ENCODE data around the gene UGT1A4. TPM values are rescaled to one million over a fixed set of nuclear protein-coding genes. Genes with fewer than 3 reads are reported as not detected.

Gene UGT1A4
- not detected for polyA plus RNA-seq (2013, experiment 1 of 2)
- not detected for polyA plus RNA-seq (2013, experiment 2 of 2)

DNA sequence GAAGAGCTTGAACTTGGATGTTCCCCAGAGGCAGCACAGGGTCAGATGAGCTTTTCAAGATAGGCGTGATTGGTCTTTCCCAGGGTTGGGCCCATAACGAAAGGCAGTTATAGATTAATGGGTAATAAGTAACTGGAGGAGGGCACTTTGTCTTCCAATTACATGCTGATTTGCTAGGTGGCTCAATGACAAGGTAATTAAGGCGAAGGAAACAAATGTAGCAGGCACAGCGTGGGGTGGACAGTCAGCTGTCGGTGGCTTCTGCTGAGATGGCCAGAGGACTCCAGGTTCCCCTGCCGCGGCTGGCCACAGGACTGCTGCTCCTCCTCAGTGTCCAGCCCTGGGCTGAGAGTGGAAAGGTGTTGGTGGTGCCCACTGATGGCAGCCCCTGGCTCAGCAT, at the start of gene UGT1A4:
Gene UGT1A4 (plus strand): TSS at position 185 of the 400 bp plus-strand sequence. CDS start 85 bp downstream, at position 270.
- Histone ChIP-seq H3K27me3 (ENCODE audit: insufficient read depth, low read length) (no peaks in the 10 kb centered on the region), H3K27ac (ENCODE audit: low read depth, low read length) (no peak within 1 kb of the TSS), H3K4me3 (ENCODE audit: low read length) (no peak within 1 kb of the TSS), H3K9ac (ENCODE audit: low read depth, low read length) (no peak within 1 kb of the TSS), H3K4me1 (ENCODE audit: insufficient read depth, low read length) (no peaks in the 10 kb centered on the region), H3K9me3 (ENCODE audit: insufficient read depth, low read depth, low read length) (no peaks in the 10 kb centered on the region), H3K36me3 (ENCODE audit: insufficient read depth, low read length) (no peaks in the 10 kb centered on the region)
- WGBS: 91% methylated on average over 7 of the region's 7 CpGs

DNA sequence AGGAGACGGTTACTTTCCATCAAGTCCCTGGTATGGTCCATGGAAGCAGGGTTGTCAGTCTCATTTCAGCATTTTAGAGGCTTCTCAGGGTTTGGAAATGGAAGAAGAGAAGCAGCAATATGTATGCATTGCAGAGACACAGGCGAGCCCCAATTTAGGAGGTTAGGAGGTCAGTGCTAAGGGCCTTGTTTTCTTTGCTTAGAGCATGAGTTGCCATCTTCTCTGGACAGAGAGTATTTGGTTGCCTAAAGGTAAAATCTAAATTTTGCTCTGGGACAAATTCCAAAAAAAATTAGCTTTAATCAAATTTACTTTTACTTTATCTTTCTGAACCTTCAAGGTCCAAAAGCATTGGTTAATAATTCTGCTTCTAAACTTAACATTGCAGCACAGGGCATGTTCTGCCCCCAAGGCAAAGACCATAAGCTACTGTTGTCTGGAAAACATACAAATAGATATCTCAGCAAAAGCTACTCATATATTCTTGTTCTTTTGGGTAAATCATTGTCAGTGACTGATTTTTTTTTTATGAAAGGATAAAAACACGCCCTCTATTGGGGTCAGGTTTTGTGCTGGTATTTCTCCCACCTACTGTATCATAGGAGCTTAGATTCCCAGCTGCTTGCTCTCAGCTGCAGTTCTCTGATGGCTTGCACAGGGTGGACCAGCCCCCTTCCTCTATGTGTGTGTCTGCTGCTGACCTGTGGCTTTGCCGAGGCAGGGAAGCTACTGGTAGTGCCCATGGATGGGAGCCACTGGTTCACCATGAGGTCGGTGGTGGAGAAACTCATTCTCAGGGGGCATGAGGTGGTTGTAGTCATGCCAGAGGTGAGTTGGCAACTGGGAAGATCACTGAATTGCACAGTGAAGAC, 47.0 kb upstream of the UGT1A4 start, which contains the start of gene UGT1A9:
Gene UGT1A9 (plus strand): TSS at position 609 of the 872 bp plus-strand sequence. CDS start 37 bp downstream, at position 646.
- WGBS: 87% methylated on average over 5 of the region's 5 CpGs

DNA sequence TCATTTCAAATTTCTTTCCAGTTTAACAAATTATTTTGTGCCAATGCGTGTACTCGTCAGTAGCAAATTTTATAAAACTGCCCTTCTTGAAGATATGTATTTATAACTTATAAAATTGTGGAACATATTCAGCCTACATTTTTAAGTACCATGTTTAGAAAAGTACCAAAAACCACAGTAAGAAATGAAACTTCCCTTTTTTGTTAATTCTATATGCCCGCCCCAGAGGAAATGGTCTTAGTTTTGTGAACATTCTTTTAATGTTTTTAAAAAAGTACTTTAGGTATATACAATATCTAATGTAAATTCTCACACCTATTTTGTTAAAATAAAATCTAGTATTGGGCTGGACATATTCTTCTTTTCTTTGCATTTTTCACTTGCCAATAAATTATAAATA, 45.6 kb upstream of the UGT1A4 start:
- H3K9me3 ChIP-seq (ENCODE audit: insufficient read depth, low read depth, low read length): no peaks in the 10 kb centered on the region
- no peak overlapping the region for H3K9ac ChIP-seq (ENCODE audit: low read depth, low read length)
- H3K27me3 ChIP-seq (ENCODE audit: insufficient read depth, low read length): no peaks in the 10 kb centered on the region
- H3K36me3 ChIP-seq (ENCODE audit: insufficient read depth, low read length): no peaks in the 10 kb centered on the region
- no CpG with 5 or more reads among the region's 3 CpGs for WGBS
- no peak overlapping the region for H3K27ac ChIP-seq (ENCODE audit: low read depth, low read length)
- H3K4me1 ChIP-seq (ENCODE audit: insufficient read depth, low read length): no peaks in the 10 kb centered on the region
- no peak overlapping the region for H3K4me3 ChIP-seq (ENCODE audit: low read length)

More for the DNA sequence above, 47.0 kb upstream of the UGT1A4 start, which contains the start of gene UGT1A9:
- H3K27me3 ChIP-seq (ENCODE audit: insufficient read depth, low read length): no peaks in the 10 kb centered on the region
- no peak within 1 kb of the TSS for H3K9ac ChIP-seq (ENCODE audit: low read depth, low read length)
- H3K27ac ChIP-seq (ENCODE audit: low read depth, low read length): no peak within 1 kb of the TSS
- H3K9me3 ChIP-seq (ENCODE audit: insufficient read depth, low read depth, low read length): no peaks in the 10 kb centered on the region
- no peaks in the 10 kb centered on the region for H3K4me1 ChIP-seq (ENCODE audit: insufficient read depth, low read length)
- H3K36me3 ChIP-seq (ENCODE audit: insufficient read depth, low read length): no peaks in the 10 kb centered on the region
- no peak within 1 kb of the TSS for H3K4me3 ChIP-seq (ENCODE audit: low read length)

DNA sequence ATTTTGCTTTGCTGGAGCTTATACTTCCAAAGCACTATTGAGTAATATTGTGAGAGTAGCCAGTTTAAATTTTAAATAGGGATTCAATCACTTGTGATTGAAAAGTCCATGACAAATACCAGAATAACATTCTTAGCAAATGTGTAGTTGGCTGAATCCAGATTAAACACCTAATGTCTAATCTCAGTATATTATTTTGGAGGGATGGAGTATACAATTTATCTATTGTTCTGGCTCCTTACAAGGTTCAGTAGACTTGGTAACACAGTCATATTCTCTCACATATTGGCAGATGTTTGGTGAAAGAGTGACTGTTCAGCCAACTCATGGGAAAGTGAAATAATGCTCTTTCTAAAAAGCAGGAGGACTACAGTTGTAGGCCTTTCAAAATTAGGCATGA, 44.6 kb upstream of the UGT1A4 start:
- no peaks in the 10 kb centered on the region for H3K27me3 ChIP-seq (ENCODE audit: insufficient read depth, low read length)
- H3K27ac ChIP-seq (ENCODE audit: low read depth, low read length): no peak overlapping the region

DNA sequence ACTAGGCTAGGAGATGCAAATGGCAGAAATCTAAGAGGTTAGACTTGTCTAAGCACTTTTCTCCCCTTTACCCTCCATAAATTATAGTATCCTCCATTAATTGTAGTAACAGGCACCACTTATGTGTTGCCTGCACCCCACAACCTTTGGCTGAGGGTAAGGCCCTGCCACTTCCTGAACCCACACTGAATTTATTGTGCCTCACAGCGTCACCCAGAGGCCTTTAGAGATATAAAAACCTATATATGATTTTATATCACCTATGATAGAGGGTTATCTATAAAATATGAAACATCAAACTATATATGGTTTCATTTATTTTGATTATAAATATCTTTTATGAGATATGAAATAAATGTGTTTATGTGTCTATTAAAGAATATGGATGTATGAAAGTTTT, 44.2 kb upstream of the UGT1A4 start:
- no peaks in the 10 kb centered on the region for H3K36me3 ChIP-seq (ENCODE audit: insufficient read depth, low read length)
- no CpG with 5 or more reads among the region's 1 CpG for WGBS
- H3K27me3 ChIP-seq (ENCODE audit: insufficient read depth, low read length): no peaks in the 10 kb centered on the region

More for the DNA sequence above, 44.6 kb upstream of the UGT1A4 start:
- H3K4me1 ChIP-seq (ENCODE audit: insufficient read depth, low read length): no peaks in the 10 kb centered on the region
- no peak overlapping the region for H3K4me3 ChIP-seq (ENCODE audit: low read length)
- no peaks in the 10 kb centered on the region for H3K36me3 ChIP-seq (ENCODE audit: insufficient read depth, low read length)
- no peak overlapping the region for H3K9ac ChIP-seq (ENCODE audit: low read depth, low read length)
- no peaks in the 10 kb centered on the region for H3K9me3 ChIP-seq (ENCODE audit: insufficient read depth, low read depth, low read length)

DNA sequence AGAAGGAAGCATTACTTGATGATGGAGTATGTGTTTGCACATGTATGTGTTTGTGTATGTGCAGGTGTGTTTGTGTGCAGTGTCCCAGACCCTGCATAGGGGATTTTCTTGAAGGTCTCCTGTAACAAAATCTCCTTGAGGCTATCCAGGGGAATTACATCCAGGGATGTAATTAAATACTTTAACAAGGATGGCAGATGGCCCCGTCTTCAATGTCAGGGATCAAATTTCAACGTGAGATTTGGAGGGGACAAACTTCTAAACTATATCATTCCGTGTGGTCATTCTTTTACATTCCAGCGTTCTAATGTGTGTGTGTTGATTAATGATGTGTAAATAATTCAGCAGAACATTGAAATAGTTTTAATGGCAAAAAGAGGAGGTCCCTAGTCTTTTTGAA, 43.5 kb upstream of the UGT1A4 start:
- WGBS: 59% methylated on average over 4 of the region's 4 CpGs
- no peak overlapping the region for H3K27ac ChIP-seq (ENCODE audit: low read depth, low read length)
- H3K4me1 ChIP-seq (ENCODE audit: insufficient read depth, low read length): no peaks in the 10 kb centered on the region
- no peak overlapping the region for H3K4me3 ChIP-seq (ENCODE audit: low read length)
- no peaks in the 10 kb centered on the region for H3K36me3 ChIP-seq (ENCODE audit: insufficient read depth, low read length)
- no peaks in the 10 kb centered on the region for H3K27me3 ChIP-seq (ENCODE audit: insufficient read depth, low read length)
- H3K9me3 ChIP-seq (ENCODE audit: insufficient read depth, low read depth, low read length): no peaks in the 10 kb centered on the region
- H3K9ac ChIP-seq (ENCODE audit: low read depth, low read length): no peak overlapping the region

More for the DNA sequence above, 44.2 kb upstream of the UGT1A4 start:
- Histone ChIP-seq H3K9me3 (ENCODE audit: insufficient read depth, low read depth, low read length) (no peaks in the 10 kb centered on the region), H3K4me3 (ENCODE audit: low read length) (no peak overlapping the region), H3K4me1 (ENCODE audit: insufficient read depth, low read length) (no peaks in the 10 kb centered on the region), H3K27ac (ENCODE audit: low read depth, low read length) (no peak overlapping the region), H3K9ac (ENCODE audit: low read depth, low read length) (no peak overlapping the region)

GRCh38 chr2:233676046-233676445, 42.5 kb upstream of the UGT1A4 start:
- Histone ChIP-seq H3K9me3 (ENCODE audit: insufficient read depth, low read depth, low read length) (no peaks in the 10 kb centered on the region), H3K4me3 (ENCODE audit: low read length) (no peak overlapping the region), H3K36me3 (ENCODE audit: insufficient read depth, low read length) (no peaks in the 10 kb centered on the region), H3K27ac (ENCODE audit: low read depth, low read length) (no peak overlapping the region), H3K27me3 (ENCODE audit: insufficient read depth, low read length) (no peaks in the 10 kb centered on the region), H3K4me1 (ENCODE audit: insufficient read depth, low read length) (no peaks in the 10 kb centered on the region), H3K9ac (ENCODE audit: low read depth, low read length) (no peak overlapping the region)
- 92% methylated on average over 2 of the region's 2 CpGs for WGBS

DNA sequence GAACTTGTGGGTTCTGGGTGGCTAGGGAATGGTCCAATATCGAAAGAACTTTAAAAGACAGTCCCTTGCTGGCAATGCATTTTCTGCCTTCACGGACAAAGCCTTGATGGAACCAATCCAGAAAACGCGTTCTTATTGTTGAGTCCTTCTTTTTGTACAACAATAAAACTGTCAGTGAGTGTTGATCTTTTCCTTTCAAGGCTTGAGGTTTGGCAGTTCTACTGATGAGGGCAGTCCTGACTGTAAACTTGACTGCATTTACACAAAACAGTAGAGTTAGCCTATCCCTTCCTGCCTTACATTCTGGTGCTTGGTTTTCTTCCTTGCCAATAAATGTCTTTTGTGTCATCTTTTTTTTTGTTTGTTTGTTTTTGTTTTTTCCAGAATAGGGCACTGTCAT, 39.3 kb upstream of the UGT1A4 start:
- H3K36me3 ChIP-seq (ENCODE audit: insufficient read depth, low read length): no peaks in the 10 kb centered on the region
- H3K4me3 ChIP-seq (ENCODE audit: low read length): no peak overlapping the region
- H3K4me1 ChIP-seq (ENCODE audit: insufficient read depth, low read length): no peaks in the 10 kb centered on the region
- H3K9me3 ChIP-seq (ENCODE audit: insufficient read depth, low read depth, low read length): no peaks in the 10 kb centered on the region
- no peak overlapping the region for H3K27ac ChIP-seq (ENCODE audit: low read depth, low read length)
- no peaks in the 10 kb centered on the region for H3K27me3 ChIP-seq (ENCODE audit: insufficient read depth, low read length)
- WGBS: 87% methylated on average over 4 of the region's 4 CpGs
- no peak overlapping the region for H3K9ac ChIP-seq (ENCODE audit: low read depth, low read length)

DNA sequence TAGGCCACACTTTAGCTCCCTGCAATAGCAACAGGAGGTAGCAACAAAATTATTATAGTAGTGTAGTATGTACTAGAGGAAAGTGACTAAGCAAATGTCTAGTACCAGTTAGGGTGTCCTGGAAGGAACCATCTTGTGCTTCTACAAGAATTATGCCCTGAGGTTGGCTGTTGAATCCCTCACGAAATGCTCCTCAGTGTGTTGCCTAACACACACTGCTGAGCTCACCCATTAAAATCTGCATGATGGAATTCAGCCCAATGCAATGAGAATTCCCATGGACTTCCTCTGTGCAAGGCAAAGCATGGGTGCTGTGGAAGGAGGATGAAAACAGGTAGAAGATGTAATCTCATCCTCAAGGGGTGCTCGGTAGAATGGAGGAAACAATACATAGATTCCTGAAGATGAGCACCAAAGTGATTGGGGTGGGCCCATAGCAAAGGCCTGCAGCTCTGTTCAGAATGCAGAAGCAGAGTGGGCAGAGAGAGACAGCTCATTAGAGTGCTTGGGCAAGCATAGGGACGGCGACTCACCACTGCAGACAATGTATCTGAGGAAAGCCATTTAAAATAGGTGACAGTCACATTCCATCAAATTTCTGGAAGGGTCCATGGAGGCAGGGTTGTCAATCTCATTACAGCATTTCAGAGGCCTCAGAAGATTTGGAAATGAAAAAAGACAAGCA, 38.0 kb upstream of the UGT1A4 start:
- 87% methylated on average over 4 of the region's 4 CpGs for WGBS
- no peak overlapping the region for H3K27ac ChIP-seq (ENCODE audit: low read depth, low read length)
- H3K27me3 ChIP-seq (ENCODE audit: insufficient read depth, low read length): no peaks in the 10 kb centered on the region
- no peaks in the 10 kb centered on the region for H3K4me1 ChIP-seq (ENCODE audit: insufficient read depth, low read length)
- H3K4me3 ChIP-seq (ENCODE audit: low read length): no peak overlapping the region
- no peaks in the 10 kb centered on the region for H3K36me3 ChIP-seq (ENCODE audit: insufficient read depth, low read length)
- no peak overlapping the region for H3K9ac ChIP-seq (ENCODE audit: low read depth, low read length)
- no peaks in the 10 kb centered on the region for H3K9me3 ChIP-seq (ENCODE audit: insufficient read depth, low read depth, low read length)

DNA sequence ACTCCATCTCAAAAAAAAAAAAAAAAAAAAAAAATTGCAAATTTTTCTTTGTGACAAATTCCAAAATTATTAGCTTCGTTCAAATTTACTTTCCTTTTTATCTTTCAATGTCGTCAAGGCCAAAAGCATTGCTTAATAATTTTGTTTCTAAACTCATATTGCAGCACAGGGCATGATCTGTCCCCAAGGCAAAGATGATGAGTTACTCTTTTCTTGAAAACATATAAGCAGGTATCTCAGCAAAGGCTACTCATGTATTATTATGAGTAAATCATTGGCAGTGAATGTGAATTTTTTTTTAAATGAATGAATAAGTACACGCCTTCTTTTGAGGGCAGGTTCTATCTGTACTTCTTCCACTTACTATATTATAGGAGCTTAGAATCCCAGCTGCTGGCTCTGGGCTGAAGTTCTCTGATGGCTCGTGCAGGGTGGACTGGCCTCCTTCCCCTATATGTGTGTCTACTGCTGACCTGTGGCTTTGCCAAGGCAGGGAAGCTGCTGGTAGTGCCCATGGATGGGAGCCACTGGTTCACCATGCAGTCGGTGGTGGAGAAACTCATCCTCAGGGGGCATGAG, 36.9 kb upstream of the UGT1A4 start, which contains the start of gene UGT1A7:
Gene UGT1A7 (plus strand): TSS at position 381 of the 579 bp plus-strand sequence. CDS start 37 bp downstream, at position 418.
- H3K27ac ChIP-seq (ENCODE audit: low read depth, low read length): no peak within 1 kb of the TSS
- H3K9me3 ChIP-seq (ENCODE audit: insufficient read depth, low read depth, low read length): no peaks in the 10 kb centered on the region
- no peaks in the 10 kb centered on the region for H3K4me1 ChIP-seq (ENCODE audit: insufficient read depth, low read length)
- no peak within 1 kb of the TSS for H3K9ac ChIP-seq (ENCODE audit: low read depth, low read length)
- H3K4me3 ChIP-seq (ENCODE audit: low read length): no peak within 1 kb of the TSS
- no peaks in the 10 kb centered on the region for H3K27me3 ChIP-seq (ENCODE audit: insufficient read depth, low read length)
- WGBS: 83% methylated on average over 5 of the region's 5 CpGs
- no peaks in the 10 kb centered on the region for H3K36me3 ChIP-seq (ENCODE audit: insufficient read depth, low read length)

DNA sequence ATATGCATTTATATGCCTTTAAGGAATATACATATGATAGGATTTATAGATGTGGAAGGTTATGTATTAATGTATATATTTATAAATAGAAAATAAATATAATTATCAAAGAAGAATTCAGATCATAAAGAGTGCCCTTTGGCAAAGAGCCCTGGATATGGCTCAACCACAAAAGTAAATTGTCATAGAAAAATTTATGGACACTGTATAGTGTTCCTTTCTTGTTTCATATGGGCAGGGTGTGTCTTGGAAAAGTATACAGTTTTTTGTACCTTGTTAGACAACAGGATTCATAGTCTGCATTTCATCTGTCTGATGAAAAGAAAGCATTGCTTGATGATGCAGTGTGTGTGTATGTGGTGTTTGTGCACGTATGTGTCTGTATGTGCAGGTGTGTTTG, 33.9 kb upstream of the UGT1A4 start:
- H3K4me1 ChIP-seq (ENCODE audit: insufficient read depth, low read length): no peaks in the 10 kb centered on the region
- H3K9me3 ChIP-seq (ENCODE audit: insufficient read depth, low read depth, low read length): no peaks in the 10 kb centered on the region
- H3K4me3 ChIP-seq (ENCODE audit: low read length): no peak overlapping the region
- H3K9ac ChIP-seq (ENCODE audit: low read depth, low read length): no peak overlapping the region
- H3K36me3 ChIP-seq (ENCODE audit: insufficient read depth, low read length): no peaks in the 10 kb centered on the region
- no peaks in the 10 kb centered on the region for H3K27me3 ChIP-seq (ENCODE audit: insufficient read depth, low read length)
- 94% methylated on average over 1 of the region's 1 CpG for WGBS
- H3K27ac ChIP-seq (ENCODE audit: low read depth, low read length): no peak overlapping the region

Data from HUES64 (cell line).